C4-2B (cell line): ENCODE results near the gene NOTCH3.

Experiments
- CTCF ChIP-seq: fragments of 450-650 bp; conservative IDR thresholded peaks from 2 replicates; pipeline ENCODE4 v1.5.1; 2017; ENCODE audit warnings: mild to moderate bottlenecking
- ZFX ChIP-seq: fragments of 450-650 bp; IDR thresholded peaks from 2 replicates; pipeline ENCODE4 v1.6.1; 2017

GRCh38 chr19:15137777-15138176 is 63.0 kb downstream of the NOTCH3 start:
- TF ChIP-seq CTCF (no peak), ZFX (no peak)
